Activated CD4-positive, alpha-beta memory T cell treated with anti-CD3 and anti-CD28 coated beads for 36 hours (primary cell): Measurements from ENCODE around the gene PRTN3. TPM values are rescaled to one million over a fixed set of nuclear protein-coding genes. Genes with fewer than 3 reads are reported as not detected.

Experiments
- microRNA-seq: library from miRNA; unstranded; fragments of <30 nt; microRNA quantifications from one replicate; pipeline ENCODE4 v1.2.0, GENCODE V29; 2022; ENCODE audit warnings: borderline number of aligned reads, borderline microRNAs expressed, borderline replicate concordance
- total RNA-seq, 2 experiments: library from RNA; stranded (reverse); gene quantifications; one replicate each; pipeline ENCODE4 v1.2.3, GENCODE V29; 2021

Gene PRTN3
- total RNA-seq, 2 experiments from 2014 or later: not detected

Small RNA genes lying within 50 kb of the gene (microRNA-seq; reads per million reads assigned to microRNA genes)
- gene MIR3187 (46.8 reads per million, percentile 57 among the genes with 10 or more reads in this experiment), gene MIR4745 (13.8 reads per million, percentile 40 among the genes with 10 or more reads in this experiment)

Other genes starting within 250 kb of the PRTN3 start
- gene POLRMT, start 207.5 kb upstream of the PRTN3 start, total RNA-seq: 10 to 100 TPM; 71.5 to 72.5 TPM
- under 1 TPM in 1 of 2 experiments, not detected in 1; 0.14 TPM for gene FGF22, start 201.1 kb upstream of the PRTN3 start, total RNA-seq
- 10 to 100 TPM; 84.4 to 89.7 TPM for gene RNF126, start 177.8 kb upstream of the PRTN3 start, total RNA-seq
- 1 to 10 TPM; 5.7 to 6.0 TPM for gene FSTL3, start 164.6 kb upstream of the PRTN3 start, total RNA-seq
- not detected for gene PRSS57, start 145.5 kb upstream of the PRTN3 start, total RNA-seq
- gene PALM, start 132.1 kb upstream of the PRTN3 start, total RNA-seq: under 1 TPM in 1 of 2 experiments, not detected in 1; 0.17 TPM
- gene MISP, start 89.9 kb upstream of the PRTN3 start, total RNA-seq: not detected
- 100 to 1,000 TPM; 464 to 465 TPM for gene PTBP1, start 43.5 kb upstream of the PRTN3 start, total RNA-seq
- not detected for gene PLPPR3, start 19.0 kb upstream of the PRTN3 start, total RNA-seq
- gene AZU1, start 13.2 kb upstream of the PRTN3 start, total RNA-seq: not detected
- gene ELANE, start 11.3 kb downstream of the PRTN3 start, total RNA-seq: not detected
- gene CFD, start 18.7 kb downstream of the PRTN3 start, total RNA-seq: under 1 TPM; 0.40 to 0.63 TPM
- 10 to 100 TPM; 58.9 to 62.7 TPM for gene MED16, start 52.2 kb downstream of the PRTN3 start, total RNA-seq
- gene RNU6-9, start 52.5 kb downstream of the PRTN3 start, total RNA-seq: not detected
- 10 to 100 TPM; 80.4 to 81.4 TPM for gene R3HDM4, start 72.2 kb downstream of the PRTN3 start, total RNA-seq
- 10 to 100 TPM in 1 of 2 experiments, 1 to 10 TPM in 1; 9.9 to 10.6 TPM for gene KISS1R, start 76.3 kb downstream of the PRTN3 start, total RNA-seq
- 10 to 100 TPM; 28.5 to 30.6 TPM for gene ARID3A, start 85.0 kb downstream of the PRTN3 start, total RNA-seq
- gene WDR18, start 143.3 kb downstream of the PRTN3 start, total RNA-seq: 10 to 100 TPM; 73.3 to 75.8 TPM
- not detected for gene GRIN3B, start 159.4 kb downstream of the PRTN3 start, total RNA-seq
- gene TMEM259, start 180.1 kb downstream of the PRTN3 start, total RNA-seq: 100 to 1,000 TPM; 107 to 109 TPM
- not detected for gene RNU6-2, start 180.5 kb downstream of the PRTN3 start, total RNA-seq
- 100 to 1,000 TPM; 123 to 130 TPM for gene CNN2, start 185.6 kb downstream of the PRTN3 start, total RNA-seq
- 10 to 100 TPM; 28.3 to 29.3 TPM for gene ABCA7, start 199.1 kb downstream of the PRTN3 start, total RNA-seq
- gene ARHGAP45, start 226.2 kb downstream of the PRTN3 start, total RNA-seq: 100 to 1,000 TPM; 136 to 142 TPM